ENCODE data around the gene SYTL3. TPM values are rescaled to one million over a fixed set of nuclear protein-coding genes. Genes with fewer than 3 reads are reported as not detected.

SYTL3 gene
- total RNA-seq, 4 donors from 2014 or later: 1.8 to 5.7 (median 2.9) TPM

- intact Hi-C loops (cut with DNase I; ENCODE audit: low total_unique reads): no loop called here
- no peak overlapping the region for H3K4me3 ChIP-seq (ENCODE audit: low read depth, poor library complexity, severe bottlenecking)
- DNase-seq (ENCODE audit: low spot score in 2 of 2): no peak
- 51 to 62% methylated on average over 5 of the region's 5 CpGs for WGBS, 2 donors
- no peak for TF ChIP-seq CTCF (IDR thresholded peaks at IDR 0.05)
These were observed 95.2 kb downstream of the SYTL3 start for GRCh38 chr6:158744986-158745430.

- intact Hi-C loops (cut with DNase I; ENCODE audit: low total_unique reads): no loop called here
These were observed 101.4 kb downstream of the SYTL3 start for GRCh38 chr6:158751224-158751623.

GRCh38 chr6:158751921-158752320, 102.1 kb downstream of the SYTL3 start:
- no peak overlapping the region for H3K4me3 ChIP-seq (ENCODE audit: low read depth, poor library complexity, severe bottlenecking)
- DNase-seq (ENCODE audit: low spot score in 2 of 2): no peak
- intact Hi-C loops (cut with DNase I; ENCODE audit: low total_unique reads): no loop called here
- TF ChIP-seq CTCF (IDR thresholded peaks at IDR 0.05) (no peak), POLR2A (IDR thresholded peaks at IDR 0.05) (no peak)
- 76 to 82% methylated on average over 9 of the region's 9 CpGs for WGBS, 2 donors

More at GRCh38 chr6:158751224-158751623, 101.4 kb downstream of the SYTL3 start:
- WGBS, 2 donors: 88% methylated on average over 9 of the region's 9 CpGs
- H3K4me3 ChIP-seq (ENCODE audit: low read depth, poor library complexity, severe bottlenecking): no peak overlapping the region
- TF ChIP-seq CTCF (IDR thresholded peaks at IDR 0.05): no peak
- no peak for TF ChIP-seq POLR2A (IDR thresholded peaks at IDR 0.05)
- DNase-seq (ENCODE audit: low spot score in 2 of 2): peak in 1 of 2 donors; percentile 65

GRCh38 chr6:158752613-158753012, 102.8 kb downstream of the SYTL3 start:
- TF ChIP-seq POLR2A (IDR thresholded peaks at IDR 0.05) (no peak), CTCF (IDR thresholded peaks at IDR 0.05) (no peak)
- no peak for DNase-seq (ENCODE audit: low spot score in 2 of 2)

GRCh38 chr6:158753811-158754210, 104.0 kb downstream of the SYTL3 start:
- 93 to 94% methylated on average over 9 of the region's 9 CpGs for WGBS, 2 donors
- intact Hi-C loops (cut with DNase I; ENCODE audit: low total_unique reads): no loop called here
- TF ChIP-seq POLR2A (IDR thresholded peaks at IDR 0.05): no peak
- no peak for TF ChIP-seq CTCF (IDR thresholded peaks at IDR 0.05)
- no peak overlapping the region for H3K4me3 ChIP-seq (ENCODE audit: low read depth, poor library complexity, severe bottlenecking)
- DNase-seq (ENCODE audit: low spot score in 2 of 2): no peak

More at GRCh38 chr6:158752613-158753012, 102.8 kb downstream of the SYTL3 start:
- WGBS, 2 donors: 58 to 63% methylated on average over 3 of the region's 3 CpGs
- no peak overlapping the region for H3K4me3 ChIP-seq (ENCODE audit: low read depth, poor library complexity, severe bottlenecking)
- intact Hi-C loops (cut with DNase I; ENCODE audit: low total_unique reads): no loop called here

- no peak for TF ChIP-seq CTCF (IDR thresholded peaks at IDR 0.05)
- no peak for TF ChIP-seq POLR2A (IDR thresholded peaks at IDR 0.05)
- intact Hi-C loops (cut with DNase I; ENCODE audit: low total_unique reads): no loop called here
- H3K4me3 ChIP-seq (ENCODE audit: low read depth, poor library complexity, severe bottlenecking): no peak overlapping the region
- WGBS, 2 donors: 82 to 95% methylated on average over 11 of the region's 11 CpGs
- no peak for DNase-seq (ENCODE audit: low spot score in 2 of 2)
These were observed 104.9 kb downstream of the SYTL3 start for GRCh38 chr6:158754738-158755137.

Data from lower leg skin (tissue), 4 donors.